DND-41 (cell line): ENCODE results near the gene KLRC1.
"Not testable (repeated sequence)": the region's sequence is repeated elsewhere in the genome, so short reads cannot be mapped to it uniquely, and the experiment has no call there.

ENCODE experiments used
- ATAC-seq: fragments of 200-7000 bp; cut with Tn5 transposase; 3 replicates; pipeline ENCODE4 v1.9.1; 2021; ENCODE audit warnings: low read depth; ENCODE audit not compliant: insufficient read depth
- DNase-seq: peaks from one replicate; pipeline ENCODE4 v3.0.0-alpha.2; 2020
- H2AFZ ChIP-seq: 2 replicates; pipeline ENCODE4 v1.6.0; 2012; ENCODE audit warnings: low read depth, low read length
- H3K27ac ChIP-seq: 2 replicates; pipeline ENCODE4 v1.5.1; 2012; ENCODE audit warnings: low read length, inconsistent platforms
- H3K27me3 ChIP-seq: fragments of 200-600 bp; sonication (generic); 2 replicates; pipeline ENCODE4 v1.6.0; 2012; ENCODE audit warnings: low read length, mild to moderate bottlenecking, inconsistent platforms; ENCODE audit not compliant: insufficient read depth, poor library complexity
- H3K36me3 ChIP-seq: 2 replicates; pipeline ENCODE4 v1.5.1; 2012; ENCODE audit warnings: low read length, inconsistent platforms; ENCODE audit not compliant: insufficient read depth
- H3K4me1 ChIP-seq: 2 replicates; pipeline ENCODE4 v1.5.1; 2012; ENCODE audit warnings: mild to moderate bottlenecking, low read length; ENCODE audit not compliant: insufficient read depth
- H3K4me2 ChIP-seq: 2 replicates; pipeline ENCODE4 v1.6.0; 2012; ENCODE audit warnings: mild to moderate bottlenecking, moderate library complexity, low read length, inconsistent platforms; ENCODE audit not compliant: insufficient read depth
- H3K4me3 ChIP-seq, 2 experiments: fragments of 200-600 bp in 1 of 2; shearing (Covaris generic) in 1 of 2; 2 replicates each; pipeline ENCODE4 v1.5.1; 2012 to 2016; ENCODE audit warnings: inconsistent platforms in 2 of 2, low read length in 2 of 2, mild to moderate bottlenecking in 2 of 2, low read depth in 1 of 2, moderate library complexity in 1 of 2
- H3K79me2 ChIP-seq: 2 replicates; pipeline ENCODE4 v1.6.0; 2012; ENCODE audit warnings: low read length, inconsistent platforms; ENCODE audit not compliant: insufficient read depth
- H3K9ac ChIP-seq: 2 replicates; pipeline ENCODE4 v1.6.0; 2012; ENCODE audit warnings: low read depth, mild to moderate bottlenecking, inconsistent platforms, low read length, moderate library complexity
- H3K9me3 ChIP-seq: 2 replicates; pipeline ENCODE4 v1.5.1; 2012; ENCODE audit warnings: low read length, moderate library complexity, mild to moderate bottlenecking, inconsistent platforms; ENCODE audit not compliant: insufficient read depth, severe bottlenecking
- H4K20me1 ChIP-seq: 2 replicates; pipeline ENCODE4 v1.6.0; 2012; ENCODE audit warnings: low read length; ENCODE audit not compliant: insufficient read depth
- CTCF ChIP-seq: IDR thresholded peaks from 2 replicates; pipeline ENCODE4 v1.5.1; 2012; ENCODE audit warnings: borderline replicate concordance, low read length, moderate library complexity, mild to moderate bottlenecking; ENCODE audit not compliant: poor library complexity, severe bottlenecking; ENCODE audit errors: extremely low read depth
- EZH2 ChIP-seq: IDR thresholded peaks from 3 replicates; pipeline ENCODE4 v1.6.1; 2012; ENCODE audit warnings: borderline replicate concordance, low read depth, mild to moderate bottlenecking, moderate library complexity, low read length, inconsistent platforms; ENCODE audit not compliant: severe bottlenecking

The KLRC1 gene

GRCh38 chr12:10430623-10431022 lies 22.6 kb downstream of the KLRC1 start:
- not testable (repeated sequence) for H4K20me1 ChIP-seq, ATAC-seq, H3K9me3 ChIP-seq, H3K9ac ChIP-seq, DNase-seq, H3K4me3 ChIP-seq, H3K27me3 ChIP-seq, H3K36me3 ChIP-seq, H3K4me1 ChIP-seq, H3K79me2 ChIP-seq, H3K4me2 ChIP-seq, H2AFZ ChIP-seq, H3K27ac ChIP-seq

- not testable (repeated sequence) for DNase-seq, H3K4me2 ChIP-seq, H3K9me3 ChIP-seq, H3K36me3 ChIP-seq, ATAC-seq, H3K79me2 ChIP-seq, H3K4me1 ChIP-seq, H3K4me3 ChIP-seq, H2AFZ ChIP-seq, H3K27me3 ChIP-seq, H4K20me1 ChIP-seq, H3K9ac ChIP-seq, H3K27ac ChIP-seq
Observed at GRCh38 chr12:10425938-10426337, 27.2 kb downstream of the KLRC1 start.

GRCh38 chr12:10424260-10424899 lies 28.8 kb downstream of the KLRC1 start:
- H3K36me3 ChIP-seq, H3K27ac ChIP-seq, H3K4me2 ChIP-seq, H3K27me3 ChIP-seq, H3K4me1 ChIP-seq, H3K9ac ChIP-seq, H3K4me3 ChIP-seq, H3K79me2 ChIP-seq, ATAC-seq, DNase-seq, H4K20me1 ChIP-seq, H2AFZ ChIP-seq, H3K9me3 ChIP-seq: not testable (repeated sequence)

- not testable (repeated sequence) for H3K36me3 ChIP-seq, H3K9ac ChIP-seq, H3K4me1 ChIP-seq, H3K4me2 ChIP-seq, H3K4me3 ChIP-seq, H4K20me1 ChIP-seq, H3K27me3 ChIP-seq, ATAC-seq, H2AFZ ChIP-seq, H3K9me3 ChIP-seq, H3K79me2 ChIP-seq, H3K27ac ChIP-seq, DNase-seq
Observed at GRCh38 chr12:10422159-10422558, 31.0 kb downstream of the KLRC1 start.

GRCh38 chr12:10420334-10420733 lies 32.8 kb downstream of the KLRC1 start, which contains the start of gene KLRC3:
Gene KLRC3, minus strand, starts transcription at chr12:10420595. Its CDS starts 45 bp downstream, at chr12:10420550.
- H2AFZ ChIP-seq, ATAC-seq, H3K4me3 ChIP-seq, H3K9ac ChIP-seq, H3K27ac ChIP-seq, H4K20me1 ChIP-seq, H3K79me2 ChIP-seq, H3K9me3 ChIP-seq, H3K36me3 ChIP-seq, H3K4me1 ChIP-seq, DNase-seq, H3K4me2 ChIP-seq, H3K27me3 ChIP-seq: not testable (repeated sequence)

- no peaks in the 10 kb centered on the region for H3K4me1 ChIP-seq
- H3K4me3 ChIP-seq, result no peak within 1 kb of the TSS
- H3K27me3 ChIP-seq, result no peaks in the 10 kb centered on the region
- no peak within 1 kb of the TSS for H3K4me2 ChIP-seq
- no peak within 1 kb of the TSS for H3K9ac ChIP-seq
- H2AFZ ChIP-seq, result no peak within 1 kb of the TSS
- H4K20me1 ChIP-seq, result no peaks in the 10 kb centered on the region
- H3K36me3 ChIP-seq, result no peaks in the 10 kb centered on the region
- ATAC-seq, result no peak
- H3K27ac ChIP-seq, result no peak within 1 kb of the TSS
- no peak for TF ChIP-seq EZH2
- no peak for TF ChIP-seq CTCF
- no peak for DNase-seq
- no peaks in the 10 kb centered on the region for H3K79me2 ChIP-seq
- no peaks in the 10 kb centered on the region for H3K9me3 ChIP-seq
Observed at GRCh38 chr12:10409392-10409791, 43.8 kb downstream of the KLRC1 start, which contains the start of gene KLRC4. Gene KLRC4, minus strand, starts transcription at chr12:10409757. Its CDS starts 182 bp downstream, at chr12:10409575.
